LNCAP (cell line): ENCODE data around the gene ATG2A.

Source experiments
- TF ChIP-seq, protein P1 (sequence below): fragments of 450-650 bp; IDR thresholded peaks from 2 replicates; pipeline ENCODE4 v1.5.1; 2017; ENCODE audit warnings: mild to moderate bottlenecking

Gene ATG2A

DNA sequence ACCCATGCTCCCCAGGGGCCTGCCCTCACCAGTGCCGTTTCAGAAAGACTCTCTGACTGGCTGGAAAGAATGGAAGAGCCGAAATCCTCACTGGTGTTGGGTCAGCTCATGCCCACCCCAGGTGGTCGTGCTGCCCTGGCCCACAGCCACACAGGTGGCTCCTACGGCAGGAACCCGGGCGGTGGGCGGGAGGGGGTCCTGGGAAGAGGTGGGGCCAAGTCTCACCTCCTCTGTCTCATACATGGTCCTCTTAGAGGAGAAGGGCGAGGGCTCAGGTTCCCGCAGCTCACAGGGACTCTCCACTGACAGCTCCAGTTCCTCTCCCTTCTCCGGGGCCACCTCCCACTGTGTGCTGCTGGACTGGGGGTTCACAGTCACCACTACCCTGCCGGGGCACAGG is 8.2 kb downstream of the ATG2A start:
- TF ChIP-seq, protein P1, sequence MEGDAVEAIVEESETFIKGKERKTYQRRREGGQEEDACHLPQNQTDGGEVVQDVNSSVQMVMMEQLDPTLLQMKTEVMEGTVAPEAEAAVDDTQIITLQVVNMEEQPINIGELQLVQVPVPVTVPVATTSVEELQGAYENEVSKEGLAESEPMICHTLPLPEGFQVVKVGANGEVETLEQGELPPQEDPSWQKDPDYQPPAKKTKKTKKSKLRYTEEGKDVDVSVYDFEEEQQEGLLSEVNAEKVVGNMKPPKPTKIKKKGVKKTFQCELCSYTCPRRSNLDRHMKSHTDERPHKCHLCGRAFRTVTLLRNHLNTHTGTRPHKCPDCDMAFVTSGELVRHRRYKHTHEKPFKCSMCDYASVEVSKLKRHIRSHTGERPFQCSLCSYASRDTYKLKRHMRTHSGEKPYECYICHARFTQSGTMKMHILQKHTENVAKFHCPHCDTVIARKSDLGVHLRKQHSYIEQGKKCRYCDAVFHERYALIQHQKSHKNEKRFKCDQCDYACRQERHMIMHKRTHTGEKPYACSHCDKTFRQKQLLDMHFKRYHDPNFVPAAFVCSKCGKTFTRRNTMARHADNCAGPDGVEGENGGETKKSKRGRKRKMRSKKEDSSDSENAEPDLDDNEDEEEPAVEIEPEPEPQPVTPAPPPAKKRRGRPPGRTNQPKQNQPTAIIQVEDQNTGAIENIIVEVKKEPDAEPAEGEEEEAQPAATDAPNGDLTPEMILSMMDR, result no peak

GRCh38 chr11:64906314-64906635 is 10.7 kb downstream of the ATG2A start:
- TF ChIP-seq, protein P1, result no peak

DNA sequence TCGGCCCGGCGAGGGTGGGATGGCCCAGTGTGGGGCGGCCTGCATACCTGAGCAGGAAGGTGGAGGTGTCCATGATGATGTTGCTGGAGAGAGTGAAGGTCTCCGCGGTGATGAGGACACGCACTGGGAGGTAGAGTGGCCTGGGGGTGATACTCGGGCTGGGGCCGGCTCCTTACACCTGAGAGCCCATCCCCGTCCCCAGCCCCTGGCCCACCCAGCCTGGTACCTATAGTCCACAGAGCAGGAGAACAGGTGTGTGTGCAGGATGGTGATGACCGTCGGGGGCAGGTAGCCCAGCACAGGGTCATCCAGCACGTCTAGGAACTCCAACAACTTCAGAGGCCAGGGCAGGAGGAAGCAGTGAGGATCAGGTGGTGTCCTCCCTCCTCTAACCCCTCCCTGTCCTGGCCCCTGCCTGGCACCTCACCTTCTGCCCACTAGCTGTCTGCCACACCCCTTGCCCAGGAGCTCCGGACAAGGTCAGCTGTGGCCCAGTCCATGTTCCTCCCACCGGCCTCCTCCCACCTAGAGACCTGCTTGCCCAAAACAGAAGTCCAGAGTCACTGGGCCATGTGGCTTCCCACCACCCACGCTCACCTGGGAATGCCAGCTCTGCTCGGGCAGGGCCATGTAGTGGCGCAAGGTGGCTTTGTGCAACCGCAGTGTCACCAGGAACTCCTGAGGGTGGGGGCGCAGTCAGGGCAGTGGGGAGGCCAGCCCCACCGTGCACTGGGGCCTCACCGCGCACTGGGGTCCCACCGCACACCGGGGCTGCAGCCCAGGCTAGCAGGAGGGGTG is 11.3 kb downstream of the ATG2A start:
- TF ChIP-seq, protein P1, result no peak

DNA sequence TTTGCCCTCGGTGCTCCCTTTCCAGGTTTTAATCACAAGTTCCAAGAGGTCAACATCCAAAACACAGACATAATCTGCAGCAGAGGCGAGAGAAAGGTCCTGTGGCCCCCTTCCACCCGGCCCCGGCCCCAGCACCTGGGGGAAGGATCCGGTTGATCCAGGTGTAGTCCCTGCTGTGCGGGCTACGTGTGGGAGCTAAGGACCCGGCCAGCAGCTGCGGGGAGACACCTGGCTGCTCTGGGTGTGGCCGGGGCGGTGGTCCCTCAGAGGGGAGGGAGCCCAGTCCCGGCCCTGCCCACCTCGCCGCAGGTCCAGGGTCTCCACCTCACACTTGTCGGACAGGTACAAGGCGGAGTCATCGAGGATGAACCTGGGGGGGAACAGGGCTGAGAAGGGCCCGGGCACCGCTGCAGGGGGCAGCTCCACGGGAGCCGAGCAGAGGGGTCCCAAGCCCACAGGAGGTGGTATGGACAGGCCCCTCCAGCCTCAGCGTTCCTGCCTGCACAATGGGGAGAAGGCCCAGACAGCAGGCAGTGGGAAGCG is 13.6 kb downstream of the ATG2A start:
- TF ChIP-seq, protein P1, result no peak

GRCh38 chr11:64902102-64902900 is 14.7 kb downstream of the ATG2A start:
- TF ChIP-seq, protein P1, result no peak

- TF ChIP-seq, protein P1, result no peak
These were observed 16.2 kb downstream of the ATG2A start for GRCh38 chr11:64900774-64901173.

DNA sequence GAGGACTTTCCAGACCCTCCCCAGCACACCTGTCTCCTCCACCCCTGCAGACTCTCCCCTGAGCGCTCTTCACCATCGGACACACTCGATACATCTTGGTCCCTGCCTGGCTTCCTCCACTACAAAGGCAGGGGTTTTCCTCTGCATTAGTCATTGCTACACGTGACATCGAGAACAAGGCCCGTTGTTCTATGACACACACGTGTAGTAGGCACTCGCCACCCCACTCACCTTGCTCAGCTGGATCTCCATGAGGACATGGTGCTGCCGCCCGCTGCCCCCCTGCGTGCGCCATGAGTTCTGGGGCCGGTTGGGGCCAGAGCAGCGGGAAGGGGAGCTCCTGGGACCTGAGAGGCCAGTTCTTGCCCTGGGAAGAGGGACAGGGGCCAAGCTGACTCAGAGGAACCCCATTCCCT is 16.7 kb downstream of the ATG2A start:
- TF ChIP-seq, protein P1, result no peak
